ENCODE results near the gene ZFP36L1.

DNA sequence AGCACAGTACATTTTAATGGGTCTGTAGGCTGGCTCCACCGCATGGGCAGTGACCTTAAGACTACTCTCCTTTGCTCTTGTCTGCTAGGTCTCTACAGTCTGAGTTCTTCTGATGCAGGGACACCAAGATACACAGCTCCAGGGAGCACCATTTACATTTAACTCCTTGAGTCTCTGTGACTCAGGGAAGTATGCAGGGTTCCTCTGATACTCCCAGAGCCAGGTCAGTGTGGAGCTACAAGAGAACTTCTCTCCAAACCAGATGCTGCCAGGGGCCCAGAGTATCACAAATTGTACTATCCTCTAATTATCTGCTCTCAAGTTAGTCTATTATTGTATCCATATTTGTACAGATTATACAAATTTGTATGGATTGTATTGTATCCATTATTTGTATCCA lies 15.2 kb downstream of the ZFP36L1 start:
- TF ChIP-seq, protein P1, sequence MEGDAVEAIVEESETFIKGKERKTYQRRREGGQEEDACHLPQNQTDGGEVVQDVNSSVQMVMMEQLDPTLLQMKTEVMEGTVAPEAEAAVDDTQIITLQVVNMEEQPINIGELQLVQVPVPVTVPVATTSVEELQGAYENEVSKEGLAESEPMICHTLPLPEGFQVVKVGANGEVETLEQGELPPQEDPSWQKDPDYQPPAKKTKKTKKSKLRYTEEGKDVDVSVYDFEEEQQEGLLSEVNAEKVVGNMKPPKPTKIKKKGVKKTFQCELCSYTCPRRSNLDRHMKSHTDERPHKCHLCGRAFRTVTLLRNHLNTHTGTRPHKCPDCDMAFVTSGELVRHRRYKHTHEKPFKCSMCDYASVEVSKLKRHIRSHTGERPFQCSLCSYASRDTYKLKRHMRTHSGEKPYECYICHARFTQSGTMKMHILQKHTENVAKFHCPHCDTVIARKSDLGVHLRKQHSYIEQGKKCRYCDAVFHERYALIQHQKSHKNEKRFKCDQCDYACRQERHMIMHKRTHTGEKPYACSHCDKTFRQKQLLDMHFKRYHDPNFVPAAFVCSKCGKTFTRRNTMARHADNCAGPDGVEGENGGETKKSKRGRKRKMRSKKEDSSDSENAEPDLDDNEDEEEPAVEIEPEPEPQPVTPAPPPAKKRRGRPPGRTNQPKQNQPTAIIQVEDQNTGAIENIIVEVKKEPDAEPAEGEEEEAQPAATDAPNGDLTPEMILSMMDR (IDR thresholded peaks at IDR 0.05; ENCODE audit: poor library complexity, severe bottlenecking) = no peak
- TF ChIP-seq EZH2 (IDR thresholded peaks at IDR 0.05; ENCODE audit: borderline replicate concordance, insufficient read depth, low read length, poor library complexity, severe bottlenecking) = no peak
- TF ChIP-seq RAD21 (conservative IDR thresholded peaks at IDR 0.05) = no peak
- TF ChIP-seq TAF1 (IDR thresholded peaks at IDR 0.05; ENCODE audit: low read depth) = no peak
- no peak for TF ChIP-seq POLR2AphosphoS5 (IDR thresholded peaks at IDR 0.05)
- no peak for TF ChIP-seq SMC3 (conservative IDR thresholded peaks at IDR 0.05; ENCODE audit: poor library complexity)
- TF ChIP-seq REST (IDR thresholded peaks at IDR 0.05; ENCODE audit: borderline replicate concordance) = no peak
- TF ChIP-seq EP300 (conservative IDR thresholded peaks at IDR 0.05; ENCODE audit: poor library complexity, severe bottlenecking) = no peak
- TF ChIP-seq MXI1 (conservative IDR thresholded peaks at IDR 0.05; ENCODE audit: poor library complexity, severe bottlenecking) = no peak

Data from neural cell (in vitro differentiated cells).